C4-2B (cell line): Measurements from ENCODE around the gene HAUS3.

Source experiments
- CTCF ChIP-seq: fragments of 450-650 bp; conservative IDR thresholded peaks from 2 replicates; pipeline ENCODE4 v1.5.1; 2017; ENCODE audit warnings: mild to moderate bottlenecking
- ZFX ChIP-seq: fragments of 450-650 bp; IDR thresholded peaks from 2 replicates; pipeline ENCODE4 v1.6.1; 2017

- TF ChIP-seq CTCF (no peak), ZFX (no peak)
Measured at GRCh38 chr4:2194496-2194895, 47.4 kb downstream of the HAUS3 start.
